Amniotic epithelial cell (primary cell): ENCODE results near the gene DYNC1I2.

ENCODE experiments used
- DNase-seq: peaks from one replicate; pipeline ENCODE4 v3.0.0-alpha.2; 2010; ENCODE audit warnings: low read depth

Gene DYNC1I2

GRCh38 chr2:171687287-171688128 lies at the start of gene DYNC1I2:
TSS of gene DYNC1I2 (plus strand) at chr2:171687469. CDS start at chr2:171690156, 2,687 bp downstream.
- DNase-seq = peak; percentile 97

GRCh38 chr2:171651667-171652415 lies 35.4 kb upstream of the DYNC1I2 start:
- no peak for DNase-seq

GRCh38 chr2:171652416-171652785 lies 34.9 kb upstream of the DYNC1I2 start:
- DNase-seq = no peak

GRCh38 chr2:171655586-171655985 lies 31.7 kb upstream of the DYNC1I2 start:
- DNase-seq = no peak

GRCh38 chr2:171667041-171667440 lies 20.2 kb upstream of the DYNC1I2 start:
- DNase-seq = no peak

- DNase-seq = no peak
Measured at GRCh38 chr2:171668183-171668582, 19.1 kb upstream of the DYNC1I2 start.

GRCh38 chr2:171669121-171669520 lies 18.1 kb upstream of the DYNC1I2 start:
- no peak for DNase-seq

- peak; percentile 39 for DNase-seq
Measured at GRCh38 chr2:171670655-171671054, 16.6 kb upstream of the DYNC1I2 start.

- DNase-seq = no peak
Measured at GRCh38 chr2:171671867-171672266, 15.4 kb upstream of the DYNC1I2 start.

- DNase-seq = peak; percentile 72
Measured at GRCh38 chr2:171673905-171674304, 13.4 kb upstream of the DYNC1I2 start.

GRCh38 chr2:171675810-171676345 lies 11.4 kb upstream of the DYNC1I2 start:
- no peak for DNase-seq

GRCh38 chr2:171678619-171679018 lies 8.7 kb upstream of the DYNC1I2 start:
- no peak for DNase-seq

- peak; percentile 27 for DNase-seq
Measured at GRCh38 chr2:171688129-171688465, 828 bp downstream of the DYNC1I2 start.

- DNase-seq = no peak
Measured at GRCh38 chr2:171692331-171692730, 5.1 kb downstream of the DYNC1I2 start.

- peak; percentile 60 for DNase-seq
Measured at GRCh38 chr2:171702781-171703556, 15.7 kb downstream of the DYNC1I2 start.

- peak; percentile 38 for DNase-seq
Measured at GRCh38 chr2:171703574-171704347, 16.5 kb downstream of the DYNC1I2 start.

GRCh38 chr2:171706152-171706803 lies 19.0 kb downstream of the DYNC1I2 start:
- DNase-seq = no peak

GRCh38 chr2:171707752-171708151 lies 20.5 kb downstream of the DYNC1I2 start:
- no peak for DNase-seq

GRCh38 chr2:171709011-171709685 lies 21.9 kb downstream of the DYNC1I2 start:
- DNase-seq = no peak

GRCh38 chr2:171711351-171711750 lies 24.1 kb downstream of the DYNC1I2 start:
- DNase-seq = no peak
